A673 (cell line): ENCODE results near the gene TMEM208.

Experiments used
- EZH2 ChIP-seq: fragments of 200-600 bp; sonication (generic); IDR thresholded peaks from 2 replicates; pipeline ENCODE4 v1.6.1; 2017; ENCODE audit warnings: borderline replicate concordance, low read depth, mild to moderate bottlenecking, mixed read lengths, antibody characterized with exemption, low read length; ENCODE audit not compliant: poor library complexity, severe bottlenecking
- TF ChIP-seq, protein P1 (sequence below): fragments of 300-800, 200-600 bp; sonication (generic); conservative IDR thresholded peaks from 2 replicates; pipeline ENCODE4 v1.5.1; 2017; ENCODE audit warnings: low read depth, mild to moderate bottlenecking, antibody characterized with exemption, low read length, moderate library complexity, mixed read lengths

DNA sequence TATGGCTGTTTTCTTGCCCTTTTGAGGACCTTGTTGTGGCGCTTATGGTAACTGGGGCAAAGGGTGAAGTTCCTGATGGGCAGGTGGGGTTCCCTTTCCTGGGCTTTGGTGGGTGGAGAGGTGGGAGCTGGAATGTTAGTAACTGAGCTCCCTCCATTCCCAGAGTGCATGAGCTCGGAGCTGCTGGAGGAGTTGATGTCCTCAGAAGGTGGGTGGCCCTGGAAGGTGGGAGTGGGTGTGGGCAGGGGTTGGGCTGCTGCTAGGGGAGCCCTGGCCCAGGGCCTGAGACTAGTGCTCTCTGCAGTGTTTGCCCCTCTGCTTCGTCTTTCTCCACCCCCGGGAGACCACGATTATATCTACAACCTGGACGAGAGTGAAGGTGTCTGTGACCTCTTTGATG is 29.2 kb upstream of the TMEM208 start:
- TF ChIP-seq, protein P1, sequence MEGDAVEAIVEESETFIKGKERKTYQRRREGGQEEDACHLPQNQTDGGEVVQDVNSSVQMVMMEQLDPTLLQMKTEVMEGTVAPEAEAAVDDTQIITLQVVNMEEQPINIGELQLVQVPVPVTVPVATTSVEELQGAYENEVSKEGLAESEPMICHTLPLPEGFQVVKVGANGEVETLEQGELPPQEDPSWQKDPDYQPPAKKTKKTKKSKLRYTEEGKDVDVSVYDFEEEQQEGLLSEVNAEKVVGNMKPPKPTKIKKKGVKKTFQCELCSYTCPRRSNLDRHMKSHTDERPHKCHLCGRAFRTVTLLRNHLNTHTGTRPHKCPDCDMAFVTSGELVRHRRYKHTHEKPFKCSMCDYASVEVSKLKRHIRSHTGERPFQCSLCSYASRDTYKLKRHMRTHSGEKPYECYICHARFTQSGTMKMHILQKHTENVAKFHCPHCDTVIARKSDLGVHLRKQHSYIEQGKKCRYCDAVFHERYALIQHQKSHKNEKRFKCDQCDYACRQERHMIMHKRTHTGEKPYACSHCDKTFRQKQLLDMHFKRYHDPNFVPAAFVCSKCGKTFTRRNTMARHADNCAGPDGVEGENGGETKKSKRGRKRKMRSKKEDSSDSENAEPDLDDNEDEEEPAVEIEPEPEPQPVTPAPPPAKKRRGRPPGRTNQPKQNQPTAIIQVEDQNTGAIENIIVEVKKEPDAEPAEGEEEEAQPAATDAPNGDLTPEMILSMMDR, result no peak
- no peak for TF ChIP-seq EZH2
